HepG2 (cell line): Measurements from ENCODE around the gene VMA21.

Experiments
- AFF4 ChIP-seq: sonication (generic); formaldehyde crosslinking; IDR thresholded peaks from 2 replicates; pipeline ENCODE4 v1.4.0; 2020; ENCODE audit warnings: missing genetic modification reagents
- IRF2 ChIP-seq: IDR thresholded peaks from 2 replicates; pipeline ENCODE4 v1.6.1; 2018; ENCODE audit warnings: missing genetic modification reagents, missing compliant biosample characterization
- NR1H2 ChIP-seq: sonication (generic); formaldehyde crosslinking; IDR thresholded peaks from 2 replicates; pipeline ENCODE4 v1.8.1; 2022; ENCODE audit warnings: low read depth, missing genetic modification reagents, borderline replicate concordance
- POLR2AphosphoS2 ChIP-seq: IDR thresholded peaks from 2 replicates; pipeline ENCODE4 v1.6.1; 2011; ENCODE audit warnings: low read depth, low read length, improper control_type of control experiment
- SETDB1 ChIP-seq: sonication (generic); formaldehyde crosslinking; IDR thresholded peaks from 2 replicates; pipeline ENCODE4 v1.5.1; 2020; ENCODE audit warnings: missing genetic modification reagents, mild to moderate bottlenecking, borderline replicate concordance
- THAP9 ChIP-seq: sonication (generic); formaldehyde crosslinking; IDR thresholded peaks from 2 replicates; pipeline ENCODE4; 2020; ENCODE audit warnings: missing genetic modification reagents, mild to moderate bottlenecking, borderline replicate concordance
- ZNF513 ChIP-seq: sonication (generic); formaldehyde crosslinking; conservative IDR thresholded peaks from 2 replicates; pipeline ENCODE4 v1.5.0; 2020; ENCODE audit warnings: missing genetic modification reagents
- ZSCAN9 ChIP-seq: IDR thresholded peaks from 2 replicates; pipeline ENCODE4 v1.6.1; 2016; ENCODE audit warnings: borderline replicate concordance
- TF ChIP-seq, protein P1 (sequence below): sonication (generic); formaldehyde crosslinking; IDR thresholded peaks from 2 replicates; pipeline ENCODE4 v1.5.0; 2020; ENCODE audit warnings: mild to moderate bottlenecking, missing genetic modification reagents, moderate library complexity
- TF ChIP-seq, protein P2 (sequence below): IDR thresholded peaks from 2 replicates; pipeline ENCODE4 v1.6.1; 2016; ENCODE audit warnings: low read depth, borderline replicate concordance

DNA sequence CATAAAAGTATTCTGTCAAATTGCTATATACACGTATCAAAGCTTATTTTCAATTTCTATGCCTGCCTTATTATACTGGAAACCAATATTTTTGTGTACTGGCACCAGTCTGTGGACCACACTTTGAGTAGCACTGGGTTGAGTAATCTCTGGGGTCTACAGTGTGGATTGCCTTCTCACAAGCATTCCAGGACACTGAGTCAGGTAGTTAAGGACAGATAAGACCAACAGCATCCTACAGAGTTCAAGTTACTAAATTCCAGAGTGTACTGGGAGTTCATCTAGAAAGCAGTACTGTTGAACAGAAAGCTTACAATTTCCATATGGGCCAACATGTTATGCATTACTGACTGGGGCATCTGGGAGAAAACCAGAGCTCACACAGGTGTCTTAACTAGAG, 61.8 kb downstream of the VMA21 start:
- no peak for TF ChIP-seq ZSCAN9 (CRISPR knock-in tag)
- TF ChIP-seq, protein P1, sequence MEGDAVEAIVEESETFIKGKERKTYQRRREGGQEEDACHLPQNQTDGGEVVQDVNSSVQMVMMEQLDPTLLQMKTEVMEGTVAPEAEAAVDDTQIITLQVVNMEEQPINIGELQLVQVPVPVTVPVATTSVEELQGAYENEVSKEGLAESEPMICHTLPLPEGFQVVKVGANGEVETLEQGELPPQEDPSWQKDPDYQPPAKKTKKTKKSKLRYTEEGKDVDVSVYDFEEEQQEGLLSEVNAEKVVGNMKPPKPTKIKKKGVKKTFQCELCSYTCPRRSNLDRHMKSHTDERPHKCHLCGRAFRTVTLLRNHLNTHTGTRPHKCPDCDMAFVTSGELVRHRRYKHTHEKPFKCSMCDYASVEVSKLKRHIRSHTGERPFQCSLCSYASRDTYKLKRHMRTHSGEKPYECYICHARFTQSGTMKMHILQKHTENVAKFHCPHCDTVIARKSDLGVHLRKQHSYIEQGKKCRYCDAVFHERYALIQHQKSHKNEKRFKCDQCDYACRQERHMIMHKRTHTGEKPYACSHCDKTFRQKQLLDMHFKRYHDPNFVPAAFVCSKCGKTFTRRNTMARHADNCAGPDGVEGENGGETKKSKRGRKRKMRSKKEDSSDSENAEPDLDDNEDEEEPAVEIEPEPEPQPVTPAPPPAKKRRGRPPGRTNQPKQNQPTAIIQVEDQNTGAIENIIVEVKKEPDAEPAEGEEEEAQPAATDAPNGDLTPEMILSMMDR (CRISPR knock-in tag) = no peak
- TF ChIP-seq SETDB1 (CRISPR knock-in tag) = no peak
- TF ChIP-seq THAP9 (CRISPR knock-in tag) = no peak
- TF ChIP-seq, protein P2, sequence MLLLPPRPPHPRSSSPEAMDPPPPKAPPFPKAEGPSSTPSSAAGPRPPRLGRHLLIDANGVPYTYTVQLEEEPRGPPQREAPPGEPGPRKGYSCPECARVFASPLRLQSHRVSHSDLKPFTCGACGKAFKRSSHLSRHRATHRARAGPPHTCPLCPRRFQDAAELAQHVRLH (CRISPR knock-in tag) = no peak
- no peak for TF ChIP-seq IRF2 (CRISPR knock-in tag)
- TF ChIP-seq NR1H2 (CRISPR knock-in tag) = no peak
- TF ChIP-seq POLR2AphosphoS2 = no peak
- no peak for TF ChIP-seq AFF4
- TF ChIP-seq ZNF513 = no peak
